GM23338 (cell line): Measurements from ENCODE around the gene TCHH. TPM values are rescaled to one million over a fixed set of nuclear protein-coding genes. Genes with fewer than 3 reads are reported as not detected.

Source experiments
- polyA plus RNA-seq: library from polyadenylated mRNA; unstranded; fragments of >200 nt; fragmentation: Nextera tagmentation; extraction: Ambion mirVana; gene quantifications from 2 replicates; pipeline ENCODE4 v1.2.1, GENCODE V29; 2016
- small RNA-seq: library from RNA; depleted of rRNA; stranded (forward); fragments of <200 nt; gene quantifications from one replicate; pipeline ENCODE3, GENCODE V24; 2014; ENCODE audit warnings: low replicate concordance
- total RNA-seq: library from RNA; depleted of rRNA; stranded (reverse); fragments of >200 nt; shearing (Covaris generic); gene quantifications from 2 replicates; pipeline ENCODE4 v1.2.3, GENCODE V29; 2014; rRNA removed

TCHH gene
- total and polyA plus RNA-seq, 2 experiments from 2014 or later: 0.38 to 0.42 TPM

Small RNA genes lying within 50 kb of the gene (small RNA-seq; reads per million reads assigned to genes)
- gene SPTLC1P4: not detected

Other genes with a start within 250 kb of the TCHH start
- 10.3 and 13.4 TPM in 2 replicates for gene THEM4, start 205.9 kb downstream of the TCHH start, total RNA-seq
- 19.5 and 20.4 TPM in 2 replicates for gene THEM4, start 205.9 kb downstream of the TCHH start, polyA plus RNA-seq
- 25.6 and 35.9 TPM in 2 replicates for gene S100A10, start 121.6 kb downstream of the TCHH start, total RNA-seq
- gene S100A10, start 121.6 kb downstream of the TCHH start, polyA plus RNA-seq: 634 and 677 TPM in 2 replicates
- gene S100A11, start 78.4 kb downstream of the TCHH start, total RNA-seq: 73.1 and 78.6 TPM in 2 replicates
- 596 and 668 TPM in 2 replicates for gene S100A11, start 78.4 kb downstream of the TCHH start, polyA plus RNA-seq
- gene TCHHL1, start 26.4 kb downstream of the TCHH start, total RNA-seq: not detected in 2 replicates
- not detected in 2 replicates for gene TCHHL1, start 26.4 kb downstream of the TCHH start, polyA plus RNA-seq
- not detected in 2 replicates for gene RPTN, start 43.8 kb upstream of the TCHH start, total RNA-seq
- gene RPTN, start 43.8 kb upstream of the TCHH start, polyA plus RNA-seq: not detected in 2 replicates
- gene HRNR, start 108.7 kb upstream of the TCHH start, total RNA-seq: not detected in 2 replicates
- gene HRNR, start 108.7 kb upstream of the TCHH start, polyA plus RNA-seq: not detected in 2 replicates
- gene FLG, start 209.8 kb upstream of the TCHH start, total RNA-seq: 0.03 TPM in 1 of 2 replicates, not detected in the other
- gene FLG, start 209.8 kb upstream of the TCHH start, polyA plus RNA-seq: not detected in 2 replicates
- not detected in 2 replicates for gene FLG2, start 244.6 kb upstream of the TCHH start, total RNA-seq
- not detected in 2 replicates for gene FLG2, start 244.6 kb upstream of the TCHH start, polyA plus RNA-seq